Heart right ventricle (tissue), 16 donors: ENCODE results near the gene CDKN2D. TPM values are rescaled to one million over a fixed set of nuclear protein-coding genes. Genes with fewer than 3 reads are reported as not detected.
A peak's percentile ranks its signal among the peaks of the same experiment; 100 is the strongest.

ENCODE experiments used
- ATAC-seq, 8 donors: fragments of 200-7000 bp; cut with Tn5 transposase; one replicate each; pipeline ENCODE4 v1.9.1; 2020; ENCODE audit warnings: mild to moderate bottlenecking in 8 of 8, moderate library complexity in 8 of 8, moderate number of reproducible peaks in 1 of 8
- DNase-seq, 2 donors: peaks; one replicate each; pipeline ENCODE4 v3.0.0-alpha.2; 2020
- H3K27ac ChIP-seq, 10 donors: fragments of 200-600 bp; sonication (generic) in 2 of 10; one replicate each; pipeline versions ENCODE4 v1.5.0 to v1.8.0; 2020 to 2022; ENCODE audit warnings: mild to moderate bottlenecking in 3 of 10
- H3K27me3 ChIP-seq, 7 donors: fragments of 200-600 bp; one replicate each; pipeline ENCODE4 v1.8.0; 2021 to 2022; ENCODE audit warnings: mild to moderate bottlenecking in 2 of 7
- H3K36me3 ChIP-seq, 9 donors: fragments of 200-600 bp; sonication (generic) in 1 of 9; one replicate each; pipeline versions ENCODE4 v1.5.0 to v1.8.0; 2020 to 2022; ENCODE audit warnings: mild to moderate bottlenecking in 2 of 9
- H3K4me1 ChIP-seq, 9 donors: fragments of 200-600 bp; sonication (generic) in 1 of 9; one replicate each; pipeline versions ENCODE4 v1.5.0 to v1.8.0; 2020 to 2022; ENCODE audit warnings: mild to moderate bottlenecking in 4 of 9
- H3K4me3 ChIP-seq, 10 donors: fragments of 200-600 bp; sonication (generic) in 2 of 10; one replicate each; pipeline versions ENCODE4 v1.5.0 to v1.8.0; 2020 to 2022; ENCODE audit warnings: mild to moderate bottlenecking in 7 of 10, moderate library complexity in 2 of 10
- H3K9me3 ChIP-seq, 11 donors: fragments of 200-600 bp in 10 of 11; sonication (generic) in 2 of 11; one replicate each; pipeline versions ENCODE4 v1.5.0 to v1.8.0; 2013 to 2022; ENCODE audit warnings: mild to moderate bottlenecking in 2 of 11, control low read depth in 1 of 11, moderate library complexity in 1 of 11
- WGBS, 2 donors: extraction: QIAGEN DNeasy Blood & Tissue Kit; methylation state at CpG; one replicate each; pipeline ENCODE4 v1.1.7; 2013; ENCODE audit warnings: inconsistent platforms in 1 of 2; 5-methylcytosine and 5-hydroxymethylcytosine counted together
- intact Hi-C, 10 donors: fragments of 100-400 bp; cut with DNase I; formaldehyde crosslinking; loops; one replicate each; pipeline versions ENCODE4 v1.11.1 to v1.14.2; 2022
- polyA plus RNA-seq, 2 donors: library from polyadenylated mRNA; stranded (reverse); fragments of 200-250 nt; gene quantifications; one replicate each; pipeline ENCODE4 v1.2.3, GENCODE V29; 2013
- total RNA-seq, 10 donors: library from RNA; stranded (reverse); fragmentation: NEBNext Ultra II Directional in 3 of 10; extraction: Animal tissue kit (Norgen Biotek cat#: 25700) in 3 of 10; gene quantifications; one replicate each; pipeline versions ENCODE4 v1.2.1 to v1.2.4, GENCODE V29; 2021 to 2023
- TF ChIP-seq, protein P1 (sequence below), 9 donors: fragments of 200-600 bp; sonication (generic) in 2 of 9; IDR thresholded peaks; one replicate each; pipeline versions ENCODE4 v1.5.0 to v1.8.0; 2021 to 2022; ENCODE audit warnings: antibody characterized with exemption in 9 of 9, mild to moderate bottlenecking in 5 of 9, moderate library complexity in 1 of 9
- donor health status: Arrhythmogenic right ventricular cardiomyopathy.
- donor health status: ischemic (EF 13 %, LVEDD 7.1; RV severe dilation, severe dysfunction).
- donor health status: healthy with polysubstance abuse.
- donor health status: DM: no; HTN: yes; CAD: no.
- donor health status: DM: no; HTN: no; CAD: no.
- donor health status: ischemic (EF 25% LVEDD 6.9; RV normal size, moderate dysfunction).
- donor health status: ischemic (EF 25% LVEDD 5.7; RV mildly dilated, moderate dysfunction).
- donor health status: healthy.
- donor health status: DM: yes; HTN: yes; CAD: no.
- donor health status: Ischemic cardiomyopathy.
- donor health status: ischemic (EF 35%, LVEDD 5.7; RV mildly dilated, moderate dysfunction).
- donor health status: nonischemic (EF 11% LVEDD 7.7; RV severe dilation, severe dysfunction).
- donor health status: DM: yes; HTN: yes; CAD: no.
- donor health status: PGD.
- donor health status: ischemic (EF 29% LVEDD 5.4; RV normal size, mild dysfunction).
- donor health status: nonischemic (EF 23%, LVEDD 6.1; RV moderate dilation, normal function).

CDKN2D gene
- total and polyA plus RNA-seq, 12 donors: 5.7 to 25.6 (median 10.3) TPM

- WGBS, 2 donors: 82 to 87% methylated on average over 7 of the region's 7 CpGs
- intact Hi-C loops: loop anchor here in 5 of 10 donors (10.0 kb wide), 2 partner anchors 55 to 155 kb away; partner anchors contain the start of genes KEAP1 (in 4 of the 5) and CDC37 (in 1 of the 5)
- peaks cover 0 to 80% (median 25%) of the 10 kb centered on the region in 9 donors for H3K36me3 ChIP-seq
- TF ChIP-seq, protein P1, sequence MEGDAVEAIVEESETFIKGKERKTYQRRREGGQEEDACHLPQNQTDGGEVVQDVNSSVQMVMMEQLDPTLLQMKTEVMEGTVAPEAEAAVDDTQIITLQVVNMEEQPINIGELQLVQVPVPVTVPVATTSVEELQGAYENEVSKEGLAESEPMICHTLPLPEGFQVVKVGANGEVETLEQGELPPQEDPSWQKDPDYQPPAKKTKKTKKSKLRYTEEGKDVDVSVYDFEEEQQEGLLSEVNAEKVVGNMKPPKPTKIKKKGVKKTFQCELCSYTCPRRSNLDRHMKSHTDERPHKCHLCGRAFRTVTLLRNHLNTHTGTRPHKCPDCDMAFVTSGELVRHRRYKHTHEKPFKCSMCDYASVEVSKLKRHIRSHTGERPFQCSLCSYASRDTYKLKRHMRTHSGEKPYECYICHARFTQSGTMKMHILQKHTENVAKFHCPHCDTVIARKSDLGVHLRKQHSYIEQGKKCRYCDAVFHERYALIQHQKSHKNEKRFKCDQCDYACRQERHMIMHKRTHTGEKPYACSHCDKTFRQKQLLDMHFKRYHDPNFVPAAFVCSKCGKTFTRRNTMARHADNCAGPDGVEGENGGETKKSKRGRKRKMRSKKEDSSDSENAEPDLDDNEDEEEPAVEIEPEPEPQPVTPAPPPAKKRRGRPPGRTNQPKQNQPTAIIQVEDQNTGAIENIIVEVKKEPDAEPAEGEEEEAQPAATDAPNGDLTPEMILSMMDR (IDR thresholded peaks at IDR 0.05): no peak
- peaks cover 0 to 20% (median 7%) of the 10 kb centered on the region in 9 donors for H3K4me1 ChIP-seq
- no peaks in the 10 kb centered on the region for H3K27me3 ChIP-seq
- ATAC-seq (no peak), DNase-seq (no peak)
- H3K4me3 ChIP-seq: no peak overlapping the region
- H3K9me3 ChIP-seq: no peaks in the 10 kb centered on the region
- no peak overlapping the region for H3K27ac ChIP-seq
Observed at GRCh38 chr19:10560154-10560553, 8.6 kb downstream of the CDKN2D start.

DNA sequence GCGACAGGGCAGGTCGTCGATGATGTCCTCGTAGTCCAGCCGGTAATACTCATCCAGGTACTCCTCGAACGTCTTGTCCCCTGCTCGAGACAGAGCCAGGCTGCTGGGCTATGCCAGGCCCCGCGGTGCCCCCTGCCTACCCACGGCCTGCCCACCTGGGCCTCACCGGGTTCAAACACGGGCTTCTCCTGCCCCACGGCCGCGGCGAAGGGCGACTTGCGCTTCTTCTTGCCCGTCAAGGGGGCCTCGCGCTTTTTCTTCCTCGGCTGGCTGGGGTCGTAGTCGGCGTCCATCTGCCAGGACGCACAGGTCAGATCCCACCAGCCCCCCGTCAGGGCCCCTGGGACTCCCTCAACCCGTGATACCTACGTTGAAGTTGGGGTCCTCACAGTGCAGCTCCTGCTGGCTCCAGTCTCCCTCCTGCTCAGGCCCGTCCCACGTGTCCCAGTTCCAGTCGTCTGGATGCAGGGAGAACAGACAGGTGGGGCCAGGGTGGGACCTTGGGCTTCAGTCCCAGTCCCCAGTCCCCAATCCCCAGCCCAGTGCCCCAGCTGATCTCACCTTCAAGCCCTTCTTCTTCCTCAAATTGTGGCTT, 11.1 kb downstream of the CDKN2D start:
- intact Hi-C loops: no loop called here
- no peaks in the 10 kb centered on the region for H3K9me3 ChIP-seq
- TF ChIP-seq, protein P1 (IDR thresholded peaks at IDR 0.05): no peak
- WGBS, 2 donors: 94 to 96% methylated on average over 33 of the region's 33 CpGs
- H3K27me3 ChIP-seq: no peaks in the 10 kb centered on the region
- no peak for ATAC-seq
- no peak overlapping the region for H3K27ac ChIP-seq
- no peak for DNase-seq
- no peak overlapping the region for H3K4me3 ChIP-seq
- peaks cover 0 to 98% (median 46%) of the 10 kb centered on the region in 9 donors for H3K36me3 ChIP-seq
- peaks cover 0 to 23% (median 0%) of the 10 kb centered on the region in 9 donors for H3K4me1 ChIP-seq

- intact Hi-C loops: no loop called here
- TF ChIP-seq, protein P1 (IDR thresholded peaks at IDR 0.05): no peak
- no peaks in the 10 kb centered on the region for H3K9me3 ChIP-seq
- peaks cover 0 to 24% (median 0%) of the 10 kb centered on the region in 9 donors for H3K4me1 ChIP-seq
- 75 to 82% methylated on average over 7 of the region's 7 CpGs for WGBS, 2 donors
- H3K27me3 ChIP-seq: no peaks in the 10 kb centered on the region
- H3K27ac ChIP-seq: no peak overlapping the region
- DNase-seq: no peak
- peaks cover 0 to 100% (median 59%) of the 10 kb centered on the region in 9 donors for H3K36me3 ChIP-seq
- no peak overlapping the region for H3K4me3 ChIP-seq
- ATAC-seq: no peak
Observed at GRCh38 chr19:10555610-10555973, 13.2 kb downstream of the CDKN2D start.

DNA sequence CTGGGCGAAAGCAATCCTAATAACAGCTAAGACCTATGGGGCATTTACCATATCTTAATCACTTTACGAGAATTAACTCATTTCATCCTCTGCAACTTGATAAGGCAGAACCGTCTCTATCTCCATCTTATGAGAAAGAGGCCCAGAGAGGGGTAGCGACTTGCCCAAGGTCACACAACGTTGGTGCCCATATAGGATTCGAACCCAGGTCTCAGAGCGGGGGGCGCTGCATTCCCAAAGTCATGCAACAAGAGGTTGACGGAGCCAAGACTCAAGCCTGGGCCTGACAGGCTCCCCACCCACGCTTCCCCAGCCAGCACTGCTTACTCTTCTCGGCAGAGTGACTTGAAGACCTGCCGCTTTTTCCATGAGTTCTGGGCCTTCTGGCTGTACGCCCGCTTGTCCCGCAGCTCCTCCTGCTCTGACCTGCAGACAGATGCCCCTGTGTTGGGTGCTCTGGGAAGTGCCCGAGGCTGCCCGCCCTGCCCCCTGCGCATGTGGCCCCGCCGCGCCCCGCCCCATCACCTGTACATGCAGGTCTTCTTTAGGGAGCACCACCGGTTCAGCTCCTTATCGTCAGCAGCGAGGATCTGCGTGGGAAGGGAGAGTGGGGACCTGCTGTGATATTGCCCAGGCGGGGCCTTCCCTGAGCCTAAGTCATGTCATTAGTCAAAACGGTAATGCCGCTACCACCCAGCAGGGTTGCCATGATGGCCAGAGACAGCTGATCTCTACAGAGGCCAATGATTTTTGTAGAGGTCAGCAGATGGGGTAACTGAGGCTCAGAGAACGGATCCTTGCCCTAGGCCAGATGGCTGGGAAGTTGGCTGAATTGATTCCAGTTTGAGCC, 13.8 kb downstream of the CDKN2D start:
- Histone ChIP-seq H3K27ac (peak overlapping the region in 1 of 10 donors; percentile 71), H3K4me1 (peaks cover 0 to 24% (median 0%) of the 10 kb centered on the region in 9 donors), H3K4me3 (no peak overlapping the region), H3K9me3 (no peaks in the 10 kb centered on the region), H3K36me3 (peaks cover 0 to 100% (median 58%) of the 10 kb centered on the region in 9 donors), H3K27me3 (no peaks in the 10 kb centered on the region)
- ATAC-seq (no peak), DNase-seq (no peak)
- intact Hi-C loops: no loop called here
- TF ChIP-seq, protein P1 (IDR thresholded peaks at IDR 0.05): no peak
- WGBS, 2 donors: 86 to 88% methylated on average over 30 of the region's 30 CpGs
